ENCODE results near the gene TRPV2. TPM values are rescaled to one million over a fixed set of nuclear protein-coding genes. Genes with fewer than 3 reads are reported as not detected.

TRPV2 gene
- total RNA-seq, 1 experiment from 2014 or later, result 1.0 TPM

GRCh38 chr17:16473044-16474011, 58.0 kb downstream of the TRPV2 start:
- H4K20me1 ChIP-seq (ENCODE audit: control insufficient read depth, insufficient read depth, insufficient read length), result no peaks in the 10 kb centered on the region
- H3K4ac ChIP-seq (ENCODE audit: low read depth, low read length), result no peak overlapping the region; the same call in 1 of the 2 replicates
- H2BK12ac ChIP-seq (ENCODE audit: insufficient read length, low read depth, low read length), result no peak overlapping the region
- H3K14ac ChIP-seq (ENCODE audit: insufficient read depth, low read length), result no peak overlapping the region
- Mint-ChIP-seq H3K4me3 (no peak overlapping the region), H3K9me3 (no peaks in the 10 kb centered on the region), H3K27ac (no peak overlapping the region; a peak in 1 of 7 replicates), H3K36me3 (ENCODE audit: insufficient read depth in 1 of 3, low read depth in 3 of 3) (peaks cover 3 to 5% (median 4%) of the 10 kb centered on the region in 3 experiments; a peak in 2 of 7 replicates), H3K4me1 (peaks cover 42 to 46% of the 10 kb centered on the region in 2 experiments), H3K27me3 (ENCODE audit: low read depth) (no peaks in the 10 kb centered on the region)
- no peaks in the 10 kb centered on the region; the same call in 1 of the 2 replicates for H3K79me2 ChIP-seq (ENCODE audit: insufficient read depth, low read length)
- no peak overlapping the region for H2BK20ac ChIP-seq (ENCODE audit: low read depth, low read length, poor library complexity, severe bottlenecking)
- no peak for TF ChIP-seq CTCF (conservative IDR thresholded peaks at IDR 0.05)
- H3K23ac ChIP-seq (ENCODE audit: insufficient read length, low read depth, low read length), result no peak overlapping the region
- H3K4me2 ChIP-seq (ENCODE audit: insufficient read depth, insufficient read length, low read length), result no peak overlapping the region
- H4K91ac ChIP-seq (ENCODE audit: insufficient read length, low read depth, low read length), result no peak overlapping the region
- H2BK5ac ChIP-seq (ENCODE audit: insufficient read length, low read length), result no peak overlapping the region
- no peak overlapping the region for H3K9ac ChIP-seq (ENCODE audit: extremely low read depth, insufficient read length, low read length)
- no CpG with 5 or more reads among the region's 20 CpGs for WGBS (ENCODE audit: extremely low coverage, insufficient read length, low lambda C conversion rate)
- H2AFZ ChIP-seq (ENCODE audit: low read length), result no peak overlapping the region
- H3K56ac ChIP-seq (ENCODE audit: insufficient read length, low read depth, low read length), result no peak overlapping the region
- H2AK5ac ChIP-seq (ENCODE audit: insufficient read length, low read length), result no peak overlapping the region
- H3K23me2 ChIP-seq (ENCODE audit: insufficient read length, low read depth, low read length, poor library complexity, severe bottlenecking), result no peaks in the 10 kb centered on the region
- no peak overlapping the region for H2BK120ac ChIP-seq (ENCODE audit: low read depth, low read length, poor library complexity, severe bottlenecking)
- no peaks in the 10 kb centered on the region for H3K79me1 ChIP-seq (ENCODE audit: insufficient read depth, low read depth, low read length, poor library complexity, severe bottlenecking)
- no peak overlapping the region for H3K18ac ChIP-seq (ENCODE audit: insufficient read length, low read depth, low read length)
- H2BK15ac ChIP-seq (ENCODE audit: low read depth, low read length), result no peak overlapping the region
- no peak overlapping the region for H4K8ac ChIP-seq (replicated peaks; ENCODE audit: insufficient read length, low read depth, low read length)
- H3K4me1 ChIP-seq (ENCODE audit: insufficient read depth, low read length), result 0 out of 2 replicates have a peak, but pooled peaks cover 5% of the 10 kb centered on the region
- no peak overlapping the region for H3K27ac ChIP-seq (ENCODE audit: insufficient read length, low read depth, low read length)
- H3K9me3 ChIP-seq (ENCODE audit: control insufficient read depth, low read depth, low read length), result no peaks in the 10 kb centered on the region
- no peak overlapping the region for H4K5ac ChIP-seq (ENCODE audit: insufficient read length, low read depth, low read length)
- H3T11ph ChIP-seq (ENCODE audit: low read length), result no peak overlapping the region
- no peak for DNase-seq
- H3K27me3 ChIP-seq (ENCODE audit: insufficient read depth, low read length), result no peaks in the 10 kb centered on the region
